H9 (cell line): ENCODE results near the gene ZNF474. TPM values are rescaled to one million over a fixed set of nuclear protein-coding genes. Genes with fewer than 3 reads are reported as not detected.

Experiments used
- DNase-seq: peaks from one replicate; pipeline ENCODE4 v3.0.0-alpha.2; 2017
- H2AFZ ChIP-seq: one replicate; pipeline ENCODE4 v1.6.1; 2013; ENCODE audit warnings: mild to moderate bottlenecking, low read length, control low read depth, moderate library complexity
- H2AK5ac ChIP-seq: 2 replicates; pipeline ENCODE4 v1.6.1; 2013; ENCODE audit warnings: low read length, control low read depth, mixed read lengths; ENCODE audit not compliant: insufficient read length
- H2BK120ac ChIP-seq: one replicate; pipeline ENCODE4 v1.6.1; 2013; ENCODE audit warnings: low read depth, mild to moderate bottlenecking, low read length, control low read depth, inconsistent platforms; ENCODE audit not compliant: poor library complexity, severe bottlenecking
- H2BK12ac ChIP-seq: 2 replicates; pipeline ENCODE4 v1.6.1; 2013; ENCODE audit warnings: low read length, control low read depth, mixed read lengths, low read depth; ENCODE audit not compliant: insufficient read length
- H2BK15ac ChIP-seq: 2 replicates; pipeline ENCODE4 v1.6.1; 2013; ENCODE audit warnings: low read depth, low read length, control low read depth
- H2BK20ac ChIP-seq: one replicate; pipeline ENCODE4 v1.6.1; 2013; ENCODE audit warnings: low read depth, mild to moderate bottlenecking, low read length, control low read depth, inconsistent platforms; ENCODE audit not compliant: poor library complexity, severe bottlenecking
- H2BK5ac ChIP-seq: 2 replicates; pipeline ENCODE4 v1.6.1; 2013; ENCODE audit warnings: low read length, control low read depth, mixed read lengths; ENCODE audit not compliant: insufficient read length
- H3K14ac ChIP-seq: 2 replicates; pipeline ENCODE4 v1.6.1; 2013; ENCODE audit warnings: low read length, control low read depth; ENCODE audit not compliant: insufficient read depth
- H3K18ac ChIP-seq: 2 replicates; pipeline ENCODE4 v1.6.1; 2013; ENCODE audit warnings: low read depth, mild to moderate bottlenecking, mixed read lengths, low read length, control low read depth; ENCODE audit not compliant: insufficient read length
- H3K23ac ChIP-seq: 2 replicates; pipeline ENCODE4 v1.6.1; 2013; ENCODE audit warnings: low read length, control low read depth, mixed read lengths, low read depth; ENCODE audit not compliant: insufficient read length
- H3K23me2 ChIP-seq: 2 replicates; pipeline ENCODE4 v1.6.1; 2013; ENCODE audit warnings: low read depth, mild to moderate bottlenecking, mixed read lengths, low read length, control low read depth; ENCODE audit not compliant: insufficient read length, poor library complexity, severe bottlenecking
- H3K27ac ChIP-seq: 2 replicates; pipeline ENCODE4 v1.5.1; 2013; ENCODE audit warnings: low read length, control low read depth, mixed read lengths, low read depth; ENCODE audit not compliant: insufficient read length
- H3K27me3 ChIP-seq: 2 replicates; pipeline ENCODE4 v1.6.1; 2013; ENCODE audit warnings: low read length, control low read depth, inconsistent platforms; ENCODE audit not compliant: insufficient read depth
- H3K4ac ChIP-seq: 2 replicates; pipeline ENCODE4 v1.6.1; 2013; ENCODE audit warnings: low read depth, mild to moderate bottlenecking, control low read depth, inconsistent platforms, low read length, moderate library complexity
- H3K4me1 ChIP-seq: 2 replicates; pipeline ENCODE4 v1.6.1; 2013; ENCODE audit warnings: low read length, control low read depth, inconsistent platforms; ENCODE audit not compliant: insufficient read depth
- H3K4me2 ChIP-seq: 2 replicates; pipeline ENCODE4 v1.6.1; 2013; ENCODE audit warnings: low read length, control low read depth, mixed read lengths; ENCODE audit not compliant: insufficient read length, insufficient read depth
- H3K56ac ChIP-seq: 2 replicates; pipeline ENCODE4 v1.6.1; 2013; ENCODE audit warnings: low read depth, mild to moderate bottlenecking, mixed read lengths, low read length, control low read depth; ENCODE audit not compliant: insufficient read length
- H3K79me1 ChIP-seq: 2 replicates; pipeline ENCODE4 v1.6.1; 2013; ENCODE audit warnings: low read depth, mild to moderate bottlenecking, moderate library complexity, low read length, control low read depth, inconsistent platforms; ENCODE audit not compliant: insufficient read depth, poor library complexity, severe bottlenecking
- H3K79me2 ChIP-seq: 2 replicates; pipeline ENCODE4 v1.6.1; 2013; ENCODE audit warnings: low read length, control low read depth, inconsistent platforms; ENCODE audit not compliant: insufficient read depth
- H3K9ac ChIP-seq: 2 replicates; pipeline ENCODE4 v1.6.1; 2013; ENCODE audit warnings: low read length, control low read depth, mixed read lengths; ENCODE audit not compliant: insufficient read length; ENCODE audit errors: extremely low read depth
- H3K9me3 ChIP-seq: one replicate; pipeline ENCODE4 v1.6.1; 2013; ENCODE audit warnings: low read depth, low read length, inconsistent platforms; ENCODE audit not compliant: control insufficient read depth
- H3T11ph ChIP-seq: one replicate; pipeline ENCODE4 v1.6.1; 2013; ENCODE audit warnings: mild to moderate bottlenecking, low read length, control low read depth, inconsistent platforms
- H4K20me1 ChIP-seq: one replicate; pipeline ENCODE4 v1.6.1; 2013; ENCODE audit not compliant: control insufficient read depth, insufficient read length, insufficient read depth
- H4K5ac ChIP-seq: 2 replicates; pipeline ENCODE4 v1.6.1; 2013; ENCODE audit warnings: low read depth, mild to moderate bottlenecking, mixed read lengths, low read length, control low read depth; ENCODE audit not compliant: insufficient read length
- H4K8ac ChIP-seq: replicated peaks from 2 replicates; pipeline ENCODE4 v1.6.1; 2013; ENCODE audit warnings: low read length, control low read depth, mixed read lengths, low read depth; ENCODE audit not compliant: insufficient read length
- H4K91ac ChIP-seq: 2 replicates; pipeline ENCODE4 v1.6.1; 2013; ENCODE audit warnings: low read depth, mild to moderate bottlenecking, moderate library complexity, mixed read lengths, low read length, control low read depth; ENCODE audit not compliant: insufficient read length
- H3K27ac Mint-ChIP-seq, 3 experiments: 2 replicates in 2 of 3; 3 replicates in 1 of 3; pipeline ENCODE4 v1.8.0; 2020 to 2021; ENCODE audit warnings: mixed read lengths in 3 of 3, mild to moderate bottlenecking in 1 of 3, moderate library complexity in 1 of 3
- H3K27me3 Mint-ChIP-seq: 2 replicates; pipeline ENCODE4 v1.8.0; 2021; ENCODE audit warnings: low read depth, mild to moderate bottlenecking, moderate library complexity, mixed read lengths
- H3K36me3 Mint-ChIP-seq, 3 experiments: 2 replicates in 2 of 3; 3 replicates in 1 of 3; pipeline ENCODE4 v1.8.0; 2020 to 2021; ENCODE audit warnings: low read depth in 3 of 3, mixed read lengths in 3 of 3; ENCODE audit not compliant: insufficient read depth in 1 of 3
- H3K4me1 Mint-ChIP-seq, 2 experiments: 2 replicates each; pipeline ENCODE4 v1.8.0; 2020; ENCODE audit warnings: mixed read lengths in 2 of 2
- H3K4me3 Mint-ChIP-seq, 2 experiments: 2 replicates in 1 of 2; 3 replicates in 1 of 2; pipeline ENCODE4 v1.8.0; 2020 to 2021; ENCODE audit warnings: mild to moderate bottlenecking in 2 of 2, mixed read lengths in 2 of 2, moderate library complexity in 1 of 2
- H3K9me3 Mint-ChIP-seq, 2 experiments: 2 replicates in 1 of 2; 3 replicates in 1 of 2; pipeline ENCODE4 v1.8.0; 2020; ENCODE audit warnings: mild to moderate bottlenecking in 2 of 2, mixed read lengths in 2 of 2, moderate library complexity in 1 of 2
- WGBS: extraction: QIAGEN DNeasy Blood & Tissue Kit; methylation state at CpG from one replicate; pipeline ENCODE4 v1.1.7; 2013; ENCODE audit warnings: missing lambda C conversion rate, low lambda C conversion rate, mixed read lengths; ENCODE audit not compliant: insufficient read length; ENCODE audit errors: extremely low coverage; 5-methylcytosine and 5-hydroxymethylcytosine counted together
- total RNA-seq: library from RNA; stranded (reverse); gene quantifications from 2 replicates; pipeline ENCODE4 v1.2.1, GENCODE V29; 2021
- TF ChIP-seq, protein P1 (sequence below): fragments of 200-600 bp; sonication (generic); conservative IDR thresholded peaks from 3 replicates; pipeline ENCODE4 v1.8.0; 2021; ENCODE audit warnings: antibody characterized with exemption, mild to moderate bottlenecking

Gene ZNF474
- total RNA-seq, 1 experiment from 2014 or later = not detected

DNA sequence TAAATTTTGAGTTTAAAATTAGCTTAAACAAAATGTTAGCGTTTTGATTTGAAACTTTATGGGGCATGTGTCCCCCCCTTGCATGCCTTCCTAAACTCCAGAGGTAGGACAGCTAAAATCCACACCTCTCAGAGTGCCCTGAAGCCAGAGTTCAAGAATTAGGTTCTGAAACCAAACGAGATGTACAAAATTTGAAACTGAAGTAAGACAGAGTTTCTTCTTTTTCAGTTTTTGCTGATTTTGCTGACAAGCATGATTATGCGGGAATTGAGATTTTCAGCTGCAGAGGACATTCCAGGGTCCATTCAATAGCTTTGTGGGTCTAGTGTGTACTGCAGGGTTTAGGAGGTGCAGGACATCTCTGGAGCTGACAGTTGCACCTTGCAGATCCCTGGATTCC lies 34.2 kb upstream of the ZNF474 start:
- no peak overlapping the region for H3K27ac ChIP-seq
- no CpG with 5 or more reads among the region's 3 CpGs for WGBS
- no peaks in the 10 kb centered on the region for H3K9me3 Mint-ChIP-seq
- H3K79me2 ChIP-seq = no peaks in the 10 kb centered on the region
- peaks cover 12 to 14% of the 10 kb centered on the region in 2 experiments for H3K4me1 Mint-ChIP-seq
- no peak overlapping the region for H2AFZ ChIP-seq
- H3K79me1 ChIP-seq = no peaks in the 10 kb centered on the region
- H3K4ac ChIP-seq = no peak overlapping the region
- no peak overlapping the region for H3K9ac ChIP-seq
- DNase-seq = no peak
- no peak overlapping the region for H3K27ac Mint-ChIP-seq
- no peak overlapping the region for H2AK5ac ChIP-seq
- no peak overlapping the region for H4K5ac ChIP-seq
- H3T11ph ChIP-seq = no peak overlapping the region
- no peak overlapping the region for H3K4me2 ChIP-seq
- H4K91ac ChIP-seq = no peak overlapping the region
- no peaks in the 10 kb centered on the region for H3K23me2 ChIP-seq
- H3K56ac ChIP-seq = no peak overlapping the region
- no peak overlapping the region for H4K8ac ChIP-seq
- no peak overlapping the region for H2BK20ac ChIP-seq
- no peaks in the 10 kb centered on the region for H3K27me3 Mint-ChIP-seq
- H3K18ac ChIP-seq = no peak overlapping the region
- H3K36me3 Mint-ChIP-seq = no peaks in the 10 kb centered on the region
- H3K27me3 ChIP-seq = no peaks in the 10 kb centered on the region
- no peaks in the 10 kb centered on the region for H4K20me1 ChIP-seq
- H2BK15ac ChIP-seq = no peak overlapping the region
- H3K9me3 ChIP-seq = no peaks in the 10 kb centered on the region
- no peak overlapping the region for H2BK12ac ChIP-seq
- H2BK5ac ChIP-seq = no peak overlapping the region
- H3K4me1 ChIP-seq = no peaks in the 10 kb centered on the region
- TF ChIP-seq, protein P1, sequence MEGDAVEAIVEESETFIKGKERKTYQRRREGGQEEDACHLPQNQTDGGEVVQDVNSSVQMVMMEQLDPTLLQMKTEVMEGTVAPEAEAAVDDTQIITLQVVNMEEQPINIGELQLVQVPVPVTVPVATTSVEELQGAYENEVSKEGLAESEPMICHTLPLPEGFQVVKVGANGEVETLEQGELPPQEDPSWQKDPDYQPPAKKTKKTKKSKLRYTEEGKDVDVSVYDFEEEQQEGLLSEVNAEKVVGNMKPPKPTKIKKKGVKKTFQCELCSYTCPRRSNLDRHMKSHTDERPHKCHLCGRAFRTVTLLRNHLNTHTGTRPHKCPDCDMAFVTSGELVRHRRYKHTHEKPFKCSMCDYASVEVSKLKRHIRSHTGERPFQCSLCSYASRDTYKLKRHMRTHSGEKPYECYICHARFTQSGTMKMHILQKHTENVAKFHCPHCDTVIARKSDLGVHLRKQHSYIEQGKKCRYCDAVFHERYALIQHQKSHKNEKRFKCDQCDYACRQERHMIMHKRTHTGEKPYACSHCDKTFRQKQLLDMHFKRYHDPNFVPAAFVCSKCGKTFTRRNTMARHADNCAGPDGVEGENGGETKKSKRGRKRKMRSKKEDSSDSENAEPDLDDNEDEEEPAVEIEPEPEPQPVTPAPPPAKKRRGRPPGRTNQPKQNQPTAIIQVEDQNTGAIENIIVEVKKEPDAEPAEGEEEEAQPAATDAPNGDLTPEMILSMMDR = no peak
- H3K14ac ChIP-seq = no peak overlapping the region
- H2BK120ac ChIP-seq = no peak overlapping the region
- no peak overlapping the region for H3K23ac ChIP-seq
- no peak overlapping the region for H3K4me3 Mint-ChIP-seq
